H1 (cell line): ENCODE results near the gene PCDHGA1.

ENCODE experiments used
- CHD1 ChIP-seq: IDR thresholded peaks from 2 replicates; pipeline ENCODE4 v1.6.1; 2012; ENCODE audit warnings: low read depth, low read length, improper control_type of control experiment
- EP300 ChIP-seq, 2 experiments: IDR thresholded peaks; 1 replicate in 1 of 2; 2 replicates in 1 of 2; pipeline ENCODE4 v1.6.1; 2011 to 2012; ENCODE audit warnings: low read depth in 2 of 2, low read length in 2 of 2, mild to moderate bottlenecking in 2 of 2, borderline replicate concordance in 1 of 2, inconsistent platforms in 1 of 2, moderate library complexity in 1 of 2
- EZH2 ChIP-seq: fragments of 200-600 bp; sonication (generic); IDR thresholded peaks from 2 replicates; pipeline ENCODE4 v1.7.1; 2012; ENCODE audit warnings: low read depth, mild to moderate bottlenecking, moderate library complexity, low read length, inconsistent platforms; ENCODE audit not compliant: severe bottlenecking
- KDM4A ChIP-seq: IDR thresholded peaks from one replicate; pipeline ENCODE4 v1.7.1; 2012; ENCODE audit warnings: low read depth, mild to moderate bottlenecking, moderate library complexity, low read length, inconsistent platforms; ENCODE audit not compliant: severe bottlenecking
- PHF8 ChIP-seq: fragments of 200-600 bp; sonication (generic); conservative IDR thresholded peaks from 2 replicates; pipeline ENCODE4 v1.7.1; 2012; ENCODE audit warnings: low read depth, mild to moderate bottlenecking, inconsistent platforms, low read length, moderate library complexity
- POLR2A ChIP-seq, 2 experiments: IDR thresholded peaks; 1 replicate in 1 of 2; 2 replicates in 1 of 2; pipeline ENCODE4 v1.6.1; 2011; ENCODE audit warnings: low read depth in 2 of 2, low read length in 2 of 2, mild to moderate bottlenecking in 2 of 2; ENCODE audit errors: control extremely low read depth in 1 of 2
- POLR2AphosphoS5 ChIP-seq: IDR thresholded peaks from 2 replicates; pipeline ENCODE4 v1.6.1; 2011; ENCODE audit warnings: low read depth, low read length
- SUZ12 ChIP-seq: fragments of 200-600 bp; sonication (generic); IDR thresholded peaks from 2 replicates; pipeline ENCODE4 v1.6.1; 2012; ENCODE audit warnings: mild to moderate bottlenecking, inconsistent platforms, low read length, moderate library complexity, mixed read lengths
- TF ChIP-seq, protein P1 (sequence below), 3 experiments: IDR thresholded peaks; 1 replicate in 2 of 3; 2 replicates in 1 of 3; pipeline versions ENCODE4 v1.5.1 to v1.6.1; 2011; ENCODE audit warnings: low read length in 3 of 3, mild to moderate bottlenecking in 3 of 3, inconsistent platforms in 2 of 3, low read depth in 1 of 3, moderate library complexity in 1 of 3; ENCODE audit not compliant: insufficient read depth in 1 of 3; ENCODE audit errors: control extremely low read depth in 1 of 3
- TF ChIP-seq, protein P2 (sequence below): IDR thresholded peaks from 2 replicates; pipeline ENCODE4 v1.6.1; 2012; ENCODE audit warnings: low read length, inconsistent platforms

GRCh38 chr5:141356950-141357349, 26.6 kb downstream of the PCDHGA1 start:
- no peak for TF ChIP-seq KDM4A
- TF ChIP-seq CHD1, result no peak
- no peak for TF ChIP-seq POLR2A (IDR thresholded peaks at IDR 0.05; ENCODE audit: control extremely low read depth in 1 of 2, low read depth in 2 of 2, low read length in 2 of 2)
- TF ChIP-seq SUZ12, result no peak
- TF ChIP-seq, protein P1, sequence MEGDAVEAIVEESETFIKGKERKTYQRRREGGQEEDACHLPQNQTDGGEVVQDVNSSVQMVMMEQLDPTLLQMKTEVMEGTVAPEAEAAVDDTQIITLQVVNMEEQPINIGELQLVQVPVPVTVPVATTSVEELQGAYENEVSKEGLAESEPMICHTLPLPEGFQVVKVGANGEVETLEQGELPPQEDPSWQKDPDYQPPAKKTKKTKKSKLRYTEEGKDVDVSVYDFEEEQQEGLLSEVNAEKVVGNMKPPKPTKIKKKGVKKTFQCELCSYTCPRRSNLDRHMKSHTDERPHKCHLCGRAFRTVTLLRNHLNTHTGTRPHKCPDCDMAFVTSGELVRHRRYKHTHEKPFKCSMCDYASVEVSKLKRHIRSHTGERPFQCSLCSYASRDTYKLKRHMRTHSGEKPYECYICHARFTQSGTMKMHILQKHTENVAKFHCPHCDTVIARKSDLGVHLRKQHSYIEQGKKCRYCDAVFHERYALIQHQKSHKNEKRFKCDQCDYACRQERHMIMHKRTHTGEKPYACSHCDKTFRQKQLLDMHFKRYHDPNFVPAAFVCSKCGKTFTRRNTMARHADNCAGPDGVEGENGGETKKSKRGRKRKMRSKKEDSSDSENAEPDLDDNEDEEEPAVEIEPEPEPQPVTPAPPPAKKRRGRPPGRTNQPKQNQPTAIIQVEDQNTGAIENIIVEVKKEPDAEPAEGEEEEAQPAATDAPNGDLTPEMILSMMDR (IDR thresholded peaks at IDR 0.05; ENCODE audit: control extremely low read depth in 1 of 3, insufficient read depth in 1 of 3, low read depth in 1 of 3, low read length in 3 of 3), result no peak
- TF ChIP-seq EP300 (IDR thresholded peaks at IDR 0.05; ENCODE audit: borderline replicate concordance in 1 of 2, low read depth in 2 of 2, low read length in 2 of 2), result no peak
- TF ChIP-seq EZH2, result no peak
- TF ChIP-seq, protein P2, sequence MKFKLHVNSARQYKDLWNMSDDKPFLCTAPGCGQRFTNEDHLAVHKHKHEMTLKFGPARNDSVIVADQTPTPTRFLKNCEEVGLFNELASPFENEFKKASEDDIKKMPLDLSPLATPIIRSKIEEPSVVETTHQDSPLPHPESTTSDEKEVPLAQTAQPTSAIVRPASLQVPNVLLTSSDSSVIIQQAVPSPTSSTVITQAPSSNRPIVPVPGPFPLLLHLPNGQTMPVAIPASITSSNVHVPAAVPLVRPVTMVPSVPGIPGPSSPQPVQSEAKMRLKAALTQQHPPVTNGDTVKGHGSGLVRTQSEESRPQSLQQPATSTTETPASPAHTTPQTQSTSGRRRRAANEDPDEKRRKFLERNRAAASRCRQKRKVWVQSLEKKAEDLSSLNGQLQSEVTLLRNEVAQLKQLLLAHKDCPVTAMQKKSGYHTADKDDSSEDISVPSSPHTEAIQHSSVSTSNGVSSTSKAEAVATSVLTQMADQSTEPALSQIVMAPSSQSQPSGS, result no peak
- no peak for TF ChIP-seq POLR2AphosphoS5
- TF ChIP-seq PHF8, result no peak
